GM12878 (cell line): ENCODE measurements around the gene COL4A1. TPM values are rescaled to one million over a fixed set of nuclear protein-coding genes. Genes with fewer than 3 reads are reported as not detected.

Experiments used
- ATAC-seq: fragments of 200-7000 bp; cut with Tn5 transposase; 3 replicates; pipeline ENCODE4 v1.9.1; 2020; ENCODE audit warnings: mild to moderate bottlenecking, moderate library complexity
- BruUV-seq: library from RNA; stranded (reverse); fragments of 400-500 nt; replicated peaks from 2 replicates; lab custom pipeline; 2021; lab: Mats Ljungman, UMichigan
- CTCF ChIA-PET: fragments of 300-600 bp; sonication (Branson Sonifier 250); formaldehyde crosslinking; extraction: SDS; loops from one replicate; lab custom pipeline; 2021; ENCODE audit warnings: inconsistent platforms; lab: Yijun Ruan, JAX
- POLR2A ChIA-PET: fragments of 350-600 bp; formaldehyde crosslinking; extraction: SDS; loops from one replicate; lab custom pipeline; 2021; ENCODE audit warnings: inconsistent platforms; lab: Charles Lee
- RAD21 ChIA-PET: fragments of 300-600 bp; sonication (Branson Sonifier 250); formaldehyde crosslinking; loops from one replicate; lab custom pipeline; 2023; ENCODE audit warnings: antibody characterized with exemption; ENCODE audit not compliant: unreplicated experiment; lab: Charles Lee
- SMC1A ChIA-PET: fragments of 300-600 bp; sonication (Branson Sonifier 250); formaldehyde crosslinking; loops from one replicate; lab custom pipeline; 2023; ENCODE audit not compliant: unreplicated experiment, uncharacterized antibody; lab: Charles Lee
- DNase-seq: peaks from one replicate; pipeline ENCODE4 v3.0.0-alpha.2; 2011; ENCODE audit warnings: low read depth, low spot score
- FAIRE-seq: peaks from 3 replicates; lab custom pipeline; 2011; peaks lifted over from hg19 to GRCh38; lab: Jason Lieb, UNC
- H2AFZ ChIP-seq: 2 replicates; pipeline ENCODE4 v1.6.0; 2011; ENCODE audit warnings: low read depth, low read length, control low read depth; ENCODE audit not compliant: control insufficient read depth
- H3K27ac ChIP-seq: 2 replicates; pipeline ENCODE4 v1.5.1; 2011; ENCODE audit warnings: control low read depth; ENCODE audit not compliant: control insufficient read depth, insufficient read depth
- H3K27me3 ChIP-seq, 2 experiments: replicated peaks in 1 of 2; 2 replicates each; pipeline versions ENCODE4 v1.6.0 to v1.6.1; 2011; ENCODE audit warnings: low read length in 1 of 2; ENCODE audit not compliant: control insufficient read depth in 2 of 2, insufficient read depth in 2 of 2
- H3K36me3 ChIP-seq, 2 experiments: 2 replicates each; pipeline ENCODE4 v1.5.1; 2011; ENCODE audit warnings: low read length in 1 of 2; ENCODE audit not compliant: control insufficient read depth in 2 of 2, insufficient read depth in 2 of 2
- H3K4me1 ChIP-seq: 2 replicates; pipeline ENCODE4 v1.6.1; 2011; ENCODE audit warnings: mild to moderate bottlenecking, low read length, moderate library complexity, mixed read lengths; ENCODE audit not compliant: control insufficient read depth, insufficient read depth
- H3K4me2 ChIP-seq: 2 replicates; pipeline ENCODE4 v1.6.0; 2011; ENCODE audit warnings: control low read depth; ENCODE audit not compliant: control insufficient read depth, insufficient read depth
- H3K4me3 ChIP-seq: fragments of 200-600 bp; sonication (generic); 2 replicates; pipeline ENCODE4 v1.5.1; 2016
- H3K79me2 ChIP-seq: 2 replicates; pipeline ENCODE4 v1.6.0; 2011; ENCODE audit warnings: low read length; ENCODE audit not compliant: control insufficient read depth, insufficient read depth
- H3K9ac ChIP-seq: 2 replicates; pipeline ENCODE4 v1.8.0; 2011; ENCODE audit warnings: low read length, control low read depth, mixed read lengths; ENCODE audit not compliant: control insufficient read depth, insufficient read depth
- H3K9me3 ChIP-seq: replicated peaks from 3 replicates; pipeline ENCODE4 v1.5.1; 2011; ENCODE audit warnings: mild to moderate bottlenecking, low read length; ENCODE audit not compliant: control insufficient read depth, insufficient read depth
- H4K20me1 ChIP-seq: 2 replicates; pipeline ENCODE4 v1.6.0; 2011; ENCODE audit not compliant: control insufficient read depth, insufficient read depth
- BCL11A ChIP-seq: IDR thresholded peaks from 2 replicates; pipeline ENCODE4 v1.6.1; 2011; ENCODE audit warnings: low read depth, low read length
- CBX5 ChIP-seq: sonication (generic); IDR thresholded peaks from 2 replicates; pipeline ENCODE4 v1.6.1; 2016; ENCODE audit warnings: low read depth, moderate library complexity, mild to moderate bottlenecking, inconsistent platforms
- GATAD2B ChIP-seq: fragments of 450-650 bp; conservative IDR thresholded peaks from 2 replicates; pipeline ENCODE4 v1.6.1; 2017; ENCODE audit warnings: low read depth, mild to moderate bottlenecking, moderate library complexity
- HDGF ChIP-seq: fragments of 450-650 bp; IDR thresholded peaks from 2 replicates; pipeline ENCODE4 v1.6.1; 2016; ENCODE audit warnings: antibody characterized with exemption
- MYC ChIP-seq: IDR thresholded peaks from 2 replicates; pipeline ENCODE4 v1.6.1; 2011; ENCODE audit warnings: mild to moderate bottlenecking, low read length, moderate library complexity, inconsistent platforms; ENCODE audit not compliant: insufficient read depth, insufficient replicate concordance, insufficient read length, severe bottlenecking
- NBN ChIP-seq: fragments of 450-650 bp; IDR thresholded peaks from 2 replicates; pipeline ENCODE4 v1.6.1; 2016
- POLR2AphosphoS2 ChIP-seq: IDR thresholded peaks from 2 replicates; pipeline ENCODE4 v1.6.1; 2011; ENCODE audit warnings: low read depth, mild to moderate bottlenecking, low read length, improper control_type of control experiment, moderate library complexity
- POLR2AphosphoS5 ChIP-seq: IDR thresholded peaks from 2 replicates; pipeline ENCODE4 v1.6.1; 2011; ENCODE audit warnings: mild to moderate bottlenecking, low read length, inconsistent platforms
- RELA ChIP-seq: fragments of 450-650 bp; IDR thresholded peaks from 2 replicates; pipeline ENCODE4 v1.8.0; 2014; ENCODE audit warnings: borderline replicate concordance; ENCODE audit not compliant: partially characterized antibody
- SP1 ChIP-seq: IDR thresholded peaks from one replicate; pipeline ENCODE4 v1.6.1; 2011; ENCODE audit warnings: low read depth, low read length
- TCF12 ChIP-seq: IDR thresholded peaks from 2 replicates; pipeline ENCODE4 v1.6.1; 2011; ENCODE audit warnings: low read depth, mild to moderate bottlenecking, low read length
- TCF3 ChIP-seq: IDR thresholded peaks from 2 replicates; pipeline ENCODE4 v1.6.1; 2012; ENCODE audit warnings: low read depth, mild to moderate bottlenecking, low read length, borderline replicate concordance; ENCODE audit not compliant: insufficient read depth
- ZNF274 ChIP-seq: IDR thresholded peaks from one replicate; pipeline ENCODE4 v1.8.0; 2011; ENCODE audit not compliant: insufficient read length, insufficient read depth
- WGBS: methylation state at CpG from one replicate; pipeline ENCODE4 v1.1.6; 2016; ENCODE audit warnings: low lambda C conversion rate; ENCODE audit not compliant: insufficient replicate concordance, insufficient coverage; ENCODE audit errors: missing lambda C conversion rate; 5-methylcytosine and 5-hydroxymethylcytosine counted together
- in situ Hi-C: fragments of 300-500 bp; cut with MboI; formaldehyde crosslinking; loops from 9 replicates; pipeline ENCODE4 v1.14.3; 2018; ENCODE audit warnings: mixed read lengths
- intact Hi-C: fragments of 100-400 bp; cut with micrococcal nuclease; formaldehyde crosslinking; loops from one replicate; pipeline ENCODE4 v1.14.2; 2022; ENCODE audit not compliant: unreplicated experiment
- polyA plus RNA-seq, 11 experiments: library from polyadenylated mRNA; depleted of rRNA in 4 of 11; unstranded in 6 of 11; stranded (reverse) in 5 of 11; fragments of >200 nt; fragmentation: Nextera tagmentation in 4 of 11; fragmentation: Illumina TruSeq in 1 of 11; extraction: Ambion mirVana in 4 of 11; extraction: Trizol in 1 of 11; gene quantifications; 1 replicate in 1 of 11; 2 replicates in 10 of 11; pipeline versions ENCODE4 v1.2.1 to v1.2.3, GENCODE V29; 2011 to 2016; ENCODE audit warnings: inconsistent platforms in 2 of 11, missing spikeins in 2 of 11, low read depth in 1 of 11
- total RNA-seq, 4 experiments: library from RNA; depleted of rRNA in 3 of 4; stranded (reverse); fragments of >200 nt in 3 of 4; fragmentation: Illumina TruSeq in 1 of 4; extraction: Trizol in 1 of 4; gene quantifications; 2 replicates each; pipeline versions ENCODE4 v1.2.1 to v1.2.3, GENCODE V29; 2013 to 2021
- TF ChIP-seq, protein P1 (sequence below): IDR thresholded peaks from 2 replicates; pipeline ENCODE4 v1.6.1; 2012; ENCODE audit warnings: low read depth, low read length, improper control_type of control experiment
- TF ChIP-seq, protein P2 (sequence below): IDR thresholded peaks from 2 replicates; pipeline ENCODE4 v1.6.1; 2012; ENCODE audit warnings: low read length, inconsistent platforms

The COL4A1 gene
- total and polyA plus RNA-seq, 10 of the 15 experiments (the other 5 are each of a cell fraction or from before 2014, with no cell fraction given): 0.07 to 0.31 (median 0.13) TPM; not detected in 6

DNA sequence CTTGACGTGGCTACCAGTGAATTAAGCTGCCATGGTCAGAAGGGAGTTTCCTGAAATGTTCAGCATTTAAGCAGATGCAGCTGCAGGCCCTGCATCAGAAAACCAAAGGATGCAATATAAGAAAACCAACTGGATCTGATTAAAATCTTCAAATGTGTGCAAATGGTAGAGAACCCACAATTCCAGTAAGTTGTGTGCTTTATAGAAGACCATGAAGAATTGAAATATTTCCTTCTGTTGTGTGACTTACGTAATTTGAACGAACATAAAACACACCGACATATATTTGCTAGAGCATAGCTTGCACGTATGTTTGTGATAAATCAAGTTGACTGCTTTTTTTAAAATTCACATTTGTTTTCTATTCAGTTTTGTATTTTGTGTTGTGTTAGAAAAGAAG lies 191.4 kb downstream of the COL4A1 start:
- WGBS: 74% methylated on average over 5 of the region's 5 CpGs
- no peaks in the 10 kb centered on the region for H3K79me2 ChIP-seq
- H3K9me3 ChIP-seq: no peaks in the 10 kb centered on the region
- ATAC-seq: no peak
- H3K27me3 ChIP-seq: peaks cover 0 to 2% of the 10 kb centered on the region in 2 experiments; a peak in 1 of 4 replicates
- in situ Hi-C loops (no loop called here), intact Hi-C loops (loop anchor here (10.0 kb wide), 1 partner anchor 321 kb away; no protein-coding TSS in a partner anchor)
- ChIA-PET CTCF (interaction anchor here (0.7 to 2.4 kb wide), 11 partner anchors 12 to 1200 kb away, joined by 3 to 12 read pairs (median 3); no protein-coding TSS in a partner anchor), SMC1A (interaction anchor here (0.7 to 1.7 kb wide), 3 partner anchors 17 to 969 kb away, joined by 3 to 5 read pairs (median 3); no protein-coding TSS in a partner anchor), POLR2A (no interaction called here), RAD21 (interaction anchor here (0.6 to 1.7 kb wide), 4 partner anchors 21 to 1154 kb away, joined by 3 to 4 read pairs (median 4); no protein-coding TSS in a partner anchor)
- no peak overlapping the region for H3K4me2 ChIP-seq
- no peak overlapping the region for H3K4me3 ChIP-seq
- no peak for FAIRE-seq
- no peak overlapping the region for H2AFZ ChIP-seq
- H3K9ac ChIP-seq: no peak overlapping the region
- DNase-seq: no peak
- no peak overlapping the region for H3K27ac ChIP-seq
- no peaks in the 10 kb centered on the region for H3K36me3 ChIP-seq
- no peaks in the 10 kb centered on the region; the same call in 1 of the 2 replicates for H3K4me1 ChIP-seq
- H4K20me1 ChIP-seq: no peaks in the 10 kb centered on the region
- TF ChIP-seq POLR2AphosphoS5 (no peak), SP1 (no peak)
- BruUV-seq: no TSS peak

DNA sequence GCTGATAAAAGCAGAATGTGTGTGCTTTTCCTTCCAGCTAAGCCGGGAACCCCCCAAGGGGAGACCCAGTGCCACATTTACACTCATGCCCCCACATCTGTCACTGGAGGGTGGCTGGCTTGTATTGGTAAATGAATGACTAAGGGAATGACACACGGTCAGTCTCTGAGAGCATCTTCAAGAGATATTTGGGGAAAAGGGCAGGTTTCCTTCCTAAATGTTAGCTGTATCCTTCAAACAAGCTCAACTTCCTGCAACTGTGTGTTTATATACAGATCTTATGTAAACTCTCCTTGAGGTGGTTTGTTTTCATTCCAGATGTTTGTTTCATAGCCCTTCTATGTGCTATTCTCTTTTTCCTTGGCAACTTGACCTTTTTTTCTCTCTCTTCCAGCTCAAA lies 192.6 kb downstream of the COL4A1 start:
- no peak for FAIRE-seq
- Histone ChIP-seq H3K27me3 (peaks cover 0 to 2% of the 10 kb centered on the region in 2 experiments; a peak in 1 of 4 replicates), H2AFZ (no peak overlapping the region), H3K4me1 (no peaks in the 10 kb centered on the region; the same call in 1 of the 2 replicates), H3K9me3 (no peaks in the 10 kb centered on the region), H4K20me1 (no peaks in the 10 kb centered on the region), H3K9ac (no peak overlapping the region), H3K79me2 (no peaks in the 10 kb centered on the region), H3K27ac (no peak overlapping the region), H3K4me2 (no peak overlapping the region), H3K4me3 (no peak overlapping the region), H3K36me3 (no peaks in the 10 kb centered on the region)
- ChIA-PET POLR2A (interaction anchor here (0.8 kb wide), 1 partner anchor 182 kb away, joined by 3 read pairs; no protein-coding TSS in a partner anchor), RAD21 (interaction anchor here (0.9 to 1.9 kb wide), 3 partner anchors 22 to 1154 kb away, joined by 3 to 8 read pairs (median 4); no protein-coding TSS in a partner anchor), CTCF (interaction anchor here (0.7 to 2.5 kb wide), 13 partner anchors 9 to 1199 kb away, joined by 3 to 18 read pairs (median 4); no protein-coding TSS in a partner anchor), SMC1A (interaction anchor here (0.9 to 2.1 kb wide), 6 partner anchors 9 to 1153 kb away, joined by 3 to 7 read pairs (median 4); no protein-coding TSS in a partner anchor)
- WGBS: 43% methylated on average over 2 of the region's 2 CpGs
- no peak for DNase-seq
- BruUV-seq: no TSS peak
- intact Hi-C loops: loop anchor here (10.0 kb wide), 1 partner anchor 320 kb away; no protein-coding TSS in a partner anchor
- in situ Hi-C loops: loop anchor here (5.0 kb wide), 1 partner anchor 1152 kb away; no protein-coding TSS in a partner anchor
- 0 out of 3 replicates have a peak, but pooled peaks have one; percentile 8 for ATAC-seq
- TF ChIP-seq TCF12 (no peak), BCL11A (no peak), POLR2AphosphoS2 (no peak), TCF3 (no peak), MYC (no peak), RELA (no peak), ZNF274 (no peak), CBX5 (no peak), GATAD2B (no peak), HDGF (no peak), NBN (no peak)
- TF ChIP-seq, protein P1, sequence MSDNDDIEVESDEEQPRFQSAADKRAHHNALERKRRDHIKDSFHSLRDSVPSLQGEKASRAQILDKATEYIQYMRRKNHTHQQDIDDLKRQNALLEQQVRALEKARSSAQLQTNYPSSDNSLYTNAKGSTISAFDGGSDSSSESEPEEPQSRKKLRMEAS: no peak
- TF ChIP-seq, protein P2, sequence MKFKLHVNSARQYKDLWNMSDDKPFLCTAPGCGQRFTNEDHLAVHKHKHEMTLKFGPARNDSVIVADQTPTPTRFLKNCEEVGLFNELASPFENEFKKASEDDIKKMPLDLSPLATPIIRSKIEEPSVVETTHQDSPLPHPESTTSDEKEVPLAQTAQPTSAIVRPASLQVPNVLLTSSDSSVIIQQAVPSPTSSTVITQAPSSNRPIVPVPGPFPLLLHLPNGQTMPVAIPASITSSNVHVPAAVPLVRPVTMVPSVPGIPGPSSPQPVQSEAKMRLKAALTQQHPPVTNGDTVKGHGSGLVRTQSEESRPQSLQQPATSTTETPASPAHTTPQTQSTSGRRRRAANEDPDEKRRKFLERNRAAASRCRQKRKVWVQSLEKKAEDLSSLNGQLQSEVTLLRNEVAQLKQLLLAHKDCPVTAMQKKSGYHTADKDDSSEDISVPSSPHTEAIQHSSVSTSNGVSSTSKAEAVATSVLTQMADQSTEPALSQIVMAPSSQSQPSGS: no peak
